Measurements from ENCODE around the gene ARL16. TPM values are rescaled to one million over a fixed set of nuclear protein-coding genes. Genes with fewer than 3 reads are reported as not detected.

Gene ARL16
- polyA plus RNA-seq, 1 donor (not counting 4 experiments of a cell fraction or from before 2014, with no cell fraction given), result 48.7 TPM

GRCh38 chr17:81694810-81695209 is 11.2 kb upstream of the ARL16 start:
- no peaks in the 10 kb centered on the region for H3K27me3 ChIP-seq (ENCODE audit: control insufficient read depth, extremely low read depth, insufficient read depth, low read length)
- peaks cover 56 to 72% of the 10 kb centered on the region in 2 experiments for H3K36me3 ChIP-seq (ENCODE audit: control insufficient read depth in 2 of 2, extremely low read depth in 1 of 2, insufficient read depth in 2 of 2, low read length in 2 of 2)
- H3K4me2 ChIP-seq (ENCODE audit: control insufficient read depth, extremely low read depth, insufficient read depth, low read depth, low read length), result no peak overlapping the region
- no peaks in the 10 kb centered on the region for H3K9me1 ChIP-seq (ENCODE audit: control insufficient read depth, extremely low read depth, insufficient read depth, low read length)
- H2AFZ ChIP-seq (ENCODE audit: control insufficient read depth, low read length), result no peak overlapping the region
- H3K27ac ChIP-seq (ENCODE audit: control insufficient read depth, insufficient read depth, low read length), result no peak overlapping the region
- no peak overlapping the region for H3K9ac ChIP-seq (ENCODE audit: control insufficient read depth, extremely low read depth, insufficient read depth, low read length)
- no peaks in the 10 kb centered on the region for H3K4me1 ChIP-seq (ENCODE audit: control insufficient read depth, extremely low read depth, insufficient read depth, low read length)
- dilution Hi-C loops (cut with MboI; ENCODE audit: extremely low pct_ligation_motif_present, low sequenced_read_pairs), result no loop called here
- H3K79me2 ChIP-seq (ENCODE audit: control insufficient read depth, insufficient read depth, low read length), result peaks cover 61% of the 10 kb centered on the region
- TF ChIP-seq CTCF (optimal IDR thresholded peaks at IDR 0.05 in 1 of 3, IDR thresholded peaks at IDR 0.05 in 1 of 3, conservative IDR thresholded peaks at IDR 0.05 in 1 of 3; ENCODE audit: extremely low read depth in 1 of 3, insufficient read depth in 2 of 3, low read length in 3 of 3) (no peak), EZH2 (IDR thresholded peaks at IDR 0.05; ENCODE audit: low read length) (no peak)
- no peaks in the 10 kb centered on the region for H3K9me3 ChIP-seq (ENCODE audit: control insufficient read depth, low read depth, low read length)
- FAIRE-seq (no peak), DNase-seq (ENCODE audit: low read depth, low spot score) (no peak)
- H3K4me3 ChIP-seq (ENCODE audit: control insufficient read depth in 2 of 3, extremely low read depth in 1 of 3, insufficient read depth in 2 of 3, low read depth in 1 of 3, low read length in 3 of 3), result no peak overlapping the region
- peaks cover 6% of the 10 kb centered on the region for H4K20me1 ChIP-seq (ENCODE audit: control insufficient read depth, extremely low read depth, insufficient read depth, low read length)

- no peaks in the 10 kb centered on the region for H3K27me3 ChIP-seq (ENCODE audit: control insufficient read depth, extremely low read depth, insufficient read depth, low read length)
- peaks cover 7% of the 10 kb centered on the region for H4K20me1 ChIP-seq (ENCODE audit: control insufficient read depth, extremely low read depth, insufficient read depth, low read length)
- dilution Hi-C loops (cut with MboI; ENCODE audit: extremely low pct_ligation_motif_present, low sequenced_read_pairs), result no loop called here
- H3K9me1 ChIP-seq (ENCODE audit: control insufficient read depth, extremely low read depth, insufficient read depth, low read length), result no peaks in the 10 kb centered on the region
- peaks cover 4% of the 10 kb centered on the region for H3K4me1 ChIP-seq (ENCODE audit: control insufficient read depth, extremely low read depth, insufficient read depth, low read length)
- peaks cover 62 to 78% of the 10 kb centered on the region in 2 experiments for H3K36me3 ChIP-seq (ENCODE audit: control insufficient read depth in 2 of 2, extremely low read depth in 1 of 2, insufficient read depth in 2 of 2, low read length in 2 of 2)
- no peaks in the 10 kb centered on the region for H3K9me3 ChIP-seq (ENCODE audit: control insufficient read depth, low read depth, low read length)
- H3K27ac ChIP-seq (ENCODE audit: control insufficient read depth, insufficient read depth, low read length), result no peak overlapping the region
- no peak overlapping the region for H3K4me3 ChIP-seq (ENCODE audit: control insufficient read depth in 2 of 3, extremely low read depth in 1 of 3, insufficient read depth in 2 of 3, low read depth in 1 of 3, low read length in 3 of 3)
- TF ChIP-seq CTCF (optimal IDR thresholded peaks at IDR 0.05 in 1 of 3, IDR thresholded peaks at IDR 0.05 in 1 of 3, conservative IDR thresholded peaks at IDR 0.05 in 1 of 3; ENCODE audit: extremely low read depth in 1 of 3, insufficient read depth in 2 of 3, low read length in 3 of 3), result peak in 1 of 3 experiments; percentile 27
- no peak for TF ChIP-seq EZH2 (IDR thresholded peaks at IDR 0.05; ENCODE audit: low read length)
- no peak overlapping the region for H3K9ac ChIP-seq (ENCODE audit: control insufficient read depth, extremely low read depth, insufficient read depth, low read length)
- no peak for FAIRE-seq
- H3K79me2 ChIP-seq (ENCODE audit: control insufficient read depth, insufficient read depth, low read length), result peaks cover 69% of the 10 kb centered on the region
- no peak for DNase-seq (ENCODE audit: low read depth, low spot score)
- H2AFZ ChIP-seq (ENCODE audit: control insufficient read depth, low read length), result no peak overlapping the region
- no peak overlapping the region for H3K4me2 ChIP-seq (ENCODE audit: control insufficient read depth, extremely low read depth, insufficient read depth, low read depth, low read length)
Observed at GRCh38 chr17:81693509-81694210, 10.1 kb upstream of the ARL16 start.

All from keratinocyte (primary cell).